Neural crest cell (in vitro differentiated cells): ENCODE results near the gene FEN1. TPM values are rescaled to one million over a fixed set of nuclear protein-coding genes. Genes with fewer than 3 reads are reported as not detected.

Experiments
- DNase-seq: peaks from one replicate; pipeline ENCODE4 v3.0.0; 2021; ENCODE audit warnings: low read depth, mixed read lengths, low spot score
- H3K27ac Mint-ChIP-seq: one replicate; pipeline ENCODE4 v1.8.0; 2021; ENCODE audit warnings: mild to moderate bottlenecking, mixed read lengths; ENCODE audit not compliant: unreplicated experiment
- H3K27me3 Mint-ChIP-seq: 2 replicates; pipeline ENCODE4 v1.8.0; 2021; ENCODE audit warnings: low read depth, mild to moderate bottlenecking, mixed read lengths
- H3K36me3 Mint-ChIP-seq: 2 replicates; pipeline ENCODE4 v1.8.0; 2021; ENCODE audit warnings: low read depth, mild to moderate bottlenecking, mixed read lengths
- H3K4me1 Mint-ChIP-seq: 2 replicates; pipeline ENCODE4 v1.8.0; 2021; ENCODE audit warnings: mixed read lengths
- H3K4me3 Mint-ChIP-seq: one replicate; pipeline ENCODE4 v1.8.0; 2021; ENCODE audit warnings: mild to moderate bottlenecking, mixed read lengths
- H3K9me3 Mint-ChIP-seq: 2 replicates; pipeline ENCODE4 v1.8.0; 2021; ENCODE audit warnings: mixed read lengths
- CTCF ChIP-seq: fragments of 200-600 bp; sonication (generic); conservative IDR thresholded peaks from 2 replicates; pipeline ENCODE4 v1.5.0; 2021; ENCODE audit warnings: antibody characterized with exemption, mild to moderate bottlenecking
- total RNA-seq: library from RNA; stranded (reverse); gene quantifications from 2 replicates; pipeline ENCODE4 v1.2.1, GENCODE V29; 2021

FEN1 gene
- total RNA-seq, 1 donor from 2014 or later, result 99.6 TPM

- TF ChIP-seq CTCF, result no peak
- Mint-ChIP-seq H3K4me3 (no peak overlapping the region), H3K27me3 (peaks cover 54% of the 10 kb centered on the region), H3K36me3 (no peaks in the 10 kb centered on the region), H3K27ac (no peak overlapping the region), H3K9me3 (no peaks in the 10 kb centered on the region), H3K4me1 (peaks cover 27% of the 10 kb centered on the region)
- no peak for DNase-seq
Measured at GRCh38 chr11:61750631-61751273, 42.0 kb upstream of the FEN1 start.

- Mint-ChIP-seq H3K27me3 (peaks cover 57% of the 10 kb centered on the region), H3K36me3 (no peaks in the 10 kb centered on the region), H3K4me3 (no peak overlapping the region), H3K4me1 (peaks cover 27% of the 10 kb centered on the region), H3K9me3 (no peaks in the 10 kb centered on the region), H3K27ac (no peak overlapping the region)
- no peak for DNase-seq
- no peak for TF ChIP-seq CTCF
Measured at GRCh38 chr11:61751384-61751783, 41.3 kb upstream of the FEN1 start.

GRCh38 chr11:61752117-61752924 lies 40.4 kb upstream of the FEN1 start, which contains the start of gene MYRF:
Gene MYRF (plus strand): TSS chr11:61752636. CDS start chr11:61752745, 109 bp downstream.
- no peak within 1 kb of the TSS for H3K27ac Mint-ChIP-seq
- peak; percentile 71 for DNase-seq
- H3K9me3 Mint-ChIP-seq, result no peaks in the 10 kb centered on the region
- H3K27me3 Mint-ChIP-seq, result peaks cover 59% of the 10 kb centered on the region
- peak within 1 kb of the TSS; percentile 78 for H3K4me3 Mint-ChIP-seq
- peaks cover 31% of the 10 kb centered on the region for H3K4me1 Mint-ChIP-seq
- peak; percentile 60 for TF ChIP-seq CTCF
- no peaks in the 10 kb centered on the region for H3K36me3 Mint-ChIP-seq

GRCh38 chr11:61752925-61753521 lies 39.7 kb upstream of the FEN1 start:
- Mint-ChIP-seq H3K27ac (no peak overlapping the region), H3K4me3 (peak overlapping the region; percentile 78), H3K9me3 (no peaks in the 10 kb centered on the region), H3K4me1 (peaks cover 27% of the 10 kb centered on the region), H3K27me3 (peaks cover 59% of the 10 kb centered on the region), H3K36me3 (no peaks in the 10 kb centered on the region)
- no peak for DNase-seq
- no peak for TF ChIP-seq CTCF

- Mint-ChIP-seq H3K4me3 (peak overlapping the region; percentile 78), H3K9me3 (no peaks in the 10 kb centered on the region), H3K4me1 (peaks cover 26% of the 10 kb centered on the region), H3K36me3 (no peaks in the 10 kb centered on the region), H3K27ac (no peak overlapping the region), H3K27me3 (peaks cover 60% of the 10 kb centered on the region)
- no peak for TF ChIP-seq CTCF
- no peak for DNase-seq
Measured at GRCh38 chr11:61753672-61754071, 39.0 kb upstream of the FEN1 start.
